Right atrium auricular region (tissue), 2 donors: ENCODE results near the gene ZCCHC4. TPM values are rescaled to one million over a fixed set of nuclear protein-coding genes. Genes with fewer than 3 reads are reported as not detected.

ENCODE experiments used
- DNase-seq: peaks from one replicate; pipeline ENCODE4 v3.0.0-alpha.2; 2019; ENCODE audit warnings: low spot score
- H3K27ac ChIP-seq, 2 donors: fragments of 200-600 bp; sonication (generic); 1 replicate in 1 of 2; 2 replicates in 1 of 2; pipeline ENCODE4 v1.5.1; 2016 to 2019
- H3K27me3 ChIP-seq, 2 donors: fragments of 200-600 bp; sonication (generic); one replicate each; pipeline versions ENCODE4 v1.5.1 to v1.6.0; 2017 to 2019
- H3K36me3 ChIP-seq: fragments of 200-600 bp; sonication (generic); one replicate; pipeline ENCODE4 v1.5.1; 2016
- H3K4me1 ChIP-seq, 2 donors: fragments of 200-600 bp; sonication (generic); one replicate each; pipeline versions ENCODE4 v1.5.1 to v1.6.0; 2017 to 2019
- H3K4me3 ChIP-seq, 2 donors: fragments of 200-600 bp; sonication (generic); 1 replicate in 1 of 2; 2 replicates in 1 of 2; pipeline ENCODE4 v1.5.1; 2017 to 2019; ENCODE audit warnings: mild to moderate bottlenecking in 1 of 2, moderate library complexity in 1 of 2
- H3K9me3 ChIP-seq, 2 donors: fragments of 200-600 bp; sonication (generic); one replicate each; pipeline ENCODE4 v1.5.1; 2019
- total RNA-seq, 2 donors: library from RNA; depleted of rRNA; stranded (reverse); fragments of >200 nt; gene quantifications; one replicate each; pipeline ENCODE4 v1.1.0, GENCODE V29; 2016
- TF ChIP-seq, protein P1 (sequence below), 2 donors: fragments of 200-600 bp; sonication (generic); IDR thresholded peaks; one replicate each; pipeline ENCODE4 v1.5.1; 2019; ENCODE audit warnings: antibody characterized with exemption in 2 of 2

Gene ZCCHC4
- total RNA-seq, 2 donors from 2014 or later: 7.4 to 7.9 TPM

DNA sequence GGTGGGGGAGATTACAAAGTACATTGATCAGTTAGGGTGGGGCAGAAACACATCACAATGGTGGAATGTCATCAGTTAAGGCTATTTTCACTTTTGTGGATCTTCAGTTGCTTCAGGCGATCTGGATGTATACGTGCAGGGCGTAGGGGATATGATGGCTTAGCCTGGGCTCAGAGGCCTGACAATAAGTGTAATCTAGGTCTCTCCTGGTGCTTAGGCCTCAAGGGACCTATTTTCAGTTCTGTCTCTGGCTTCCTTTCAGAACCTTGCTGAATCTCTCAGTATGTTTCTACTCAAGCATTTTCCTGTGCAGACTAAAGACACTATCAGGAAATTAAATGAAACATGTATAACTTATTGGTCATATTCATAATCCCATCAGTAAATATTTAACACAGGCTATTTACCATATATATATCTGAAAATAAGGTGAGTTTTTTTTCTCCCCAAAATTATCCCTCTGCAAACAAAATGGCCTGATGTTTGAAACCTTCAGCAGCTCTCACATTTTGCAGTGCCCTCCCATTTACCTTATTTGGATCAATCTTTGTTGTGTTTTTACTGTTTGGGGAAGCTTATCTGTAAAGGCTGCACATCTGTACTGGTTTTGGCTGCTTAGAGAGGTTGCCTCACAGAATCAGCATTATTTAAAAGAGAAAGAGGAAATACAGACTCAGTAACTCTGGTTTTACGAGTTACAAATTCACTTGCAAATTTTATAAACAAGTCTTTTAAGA is 2.3 kb upstream of the ZCCHC4 start:
- no peak overlapping the region for H3K27ac ChIP-seq
- no peaks in the 10 kb centered on the region for H3K36me3 ChIP-seq
- TF ChIP-seq, protein P1, sequence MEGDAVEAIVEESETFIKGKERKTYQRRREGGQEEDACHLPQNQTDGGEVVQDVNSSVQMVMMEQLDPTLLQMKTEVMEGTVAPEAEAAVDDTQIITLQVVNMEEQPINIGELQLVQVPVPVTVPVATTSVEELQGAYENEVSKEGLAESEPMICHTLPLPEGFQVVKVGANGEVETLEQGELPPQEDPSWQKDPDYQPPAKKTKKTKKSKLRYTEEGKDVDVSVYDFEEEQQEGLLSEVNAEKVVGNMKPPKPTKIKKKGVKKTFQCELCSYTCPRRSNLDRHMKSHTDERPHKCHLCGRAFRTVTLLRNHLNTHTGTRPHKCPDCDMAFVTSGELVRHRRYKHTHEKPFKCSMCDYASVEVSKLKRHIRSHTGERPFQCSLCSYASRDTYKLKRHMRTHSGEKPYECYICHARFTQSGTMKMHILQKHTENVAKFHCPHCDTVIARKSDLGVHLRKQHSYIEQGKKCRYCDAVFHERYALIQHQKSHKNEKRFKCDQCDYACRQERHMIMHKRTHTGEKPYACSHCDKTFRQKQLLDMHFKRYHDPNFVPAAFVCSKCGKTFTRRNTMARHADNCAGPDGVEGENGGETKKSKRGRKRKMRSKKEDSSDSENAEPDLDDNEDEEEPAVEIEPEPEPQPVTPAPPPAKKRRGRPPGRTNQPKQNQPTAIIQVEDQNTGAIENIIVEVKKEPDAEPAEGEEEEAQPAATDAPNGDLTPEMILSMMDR (IDR thresholded peaks at IDR 0.05): no peak
- no peaks in the 10 kb centered on the region for H3K9me3 ChIP-seq
- H3K4me3 ChIP-seq: no peak overlapping the region
- no peak for DNase-seq
- no peaks in the 10 kb centered on the region for H3K27me3 ChIP-seq
- peaks cover 0 to 16% of the 10 kb centered on the region in 2 donors for H3K4me1 ChIP-seq

DNA sequence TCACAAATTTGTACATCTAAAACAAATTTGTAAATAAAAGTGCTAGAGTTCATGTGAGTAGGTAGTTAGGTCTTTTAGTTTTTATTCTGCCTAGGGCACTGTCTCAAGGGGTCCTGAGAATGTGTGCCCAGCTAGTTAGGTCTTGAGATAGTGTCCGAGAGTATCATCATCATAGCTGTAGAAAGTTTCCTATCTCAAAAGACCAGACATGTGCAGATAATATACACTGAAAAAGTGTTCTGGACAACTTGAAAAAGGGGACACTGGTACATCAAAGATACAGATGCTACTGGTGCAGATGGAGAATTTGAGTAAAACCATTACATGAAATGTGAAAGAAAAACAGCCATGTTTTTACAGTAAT is 1.8 kb upstream of the ZCCHC4 start:
- Histone ChIP-seq H3K4me1 (peaks cover 0 to 16% of the 10 kb centered on the region in 2 donors), H3K36me3 (peaks cover 4% of the 10 kb centered on the region), H3K27me3 (no peaks in the 10 kb centered on the region), H3K9me3 (no peaks in the 10 kb centered on the region), H3K27ac (no peak overlapping the region), H3K4me3 (no peak overlapping the region)
- TF ChIP-seq, protein P1 (IDR thresholded peaks at IDR 0.05): no peak
- DNase-seq: no peak

DNA sequence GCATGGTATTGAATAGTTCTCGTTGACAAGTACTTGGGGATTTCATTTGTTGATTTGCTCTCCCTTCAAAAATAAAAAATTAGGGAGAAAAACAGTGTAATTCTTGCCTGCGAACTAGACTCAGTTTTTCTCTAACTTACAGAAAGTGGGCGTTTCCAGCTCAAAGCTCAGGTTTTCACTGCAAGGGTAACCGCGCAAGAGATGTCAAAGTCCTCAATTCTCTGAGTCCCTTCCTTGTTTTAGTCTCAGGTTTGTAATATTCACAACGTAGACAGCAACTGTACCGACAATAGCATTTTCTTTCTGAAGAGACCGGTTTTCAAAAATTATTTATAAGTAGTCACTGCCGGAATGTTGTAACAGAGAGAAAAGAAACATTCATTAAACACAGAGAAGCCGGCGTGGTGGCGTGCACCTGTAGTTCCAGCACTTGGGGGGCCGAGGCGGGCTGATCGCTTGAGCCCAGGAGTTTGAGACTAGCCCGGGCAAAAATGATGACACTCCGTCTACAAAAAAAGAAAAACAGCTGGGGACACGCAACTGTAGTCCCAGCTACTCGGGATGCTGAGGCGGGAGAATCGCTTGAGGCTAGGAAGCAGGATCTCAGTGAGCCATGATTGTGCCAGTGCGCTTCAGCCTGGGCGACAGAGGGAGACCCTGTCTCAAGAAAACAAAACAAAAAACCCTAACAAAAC is 774 bp downstream of the ZCCHC4 start:
- no peaks in the 10 kb centered on the region for H3K9me3 ChIP-seq
- H3K27ac ChIP-seq: peak overlapping the region; percentile 36 to 79
- peak overlapping the region; percentile 66 to 79 for H3K4me3 ChIP-seq
- DNase-seq: no peak
- H3K36me3 ChIP-seq: peaks cover 10% of the 10 kb centered on the region
- H3K27me3 ChIP-seq: no peaks in the 10 kb centered on the region
- TF ChIP-seq, protein P1 (IDR thresholded peaks at IDR 0.05): no peak
- peaks cover 0 to 16% of the 10 kb centered on the region in 2 donors for H3K4me1 ChIP-seq

DNA sequence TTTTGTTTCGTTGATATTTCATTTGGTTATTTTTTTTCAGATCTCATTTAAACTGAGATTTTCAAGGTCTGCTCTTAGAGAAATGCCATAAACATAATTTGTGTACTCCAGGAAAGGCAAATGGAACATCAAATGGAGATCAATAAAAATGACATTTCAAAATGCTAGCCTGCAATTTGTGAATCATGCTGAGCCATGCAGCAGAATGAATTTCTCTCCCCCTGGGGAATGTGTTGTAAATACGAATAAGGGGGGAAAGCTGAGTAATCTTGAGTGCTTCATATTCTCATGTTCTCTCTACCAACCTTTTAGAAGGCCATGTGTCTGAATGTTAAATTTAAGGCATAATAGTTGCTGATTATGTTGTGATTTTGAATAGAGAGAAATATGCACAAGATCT is 7.8 kb downstream of the ZCCHC4 start:
- Histone ChIP-seq H3K9me3 (no peaks in the 10 kb centered on the region), H3K4me3 (no peak overlapping the region), H3K36me3 (peaks cover 15% of the 10 kb centered on the region), H3K4me1 (no peaks in the 10 kb centered on the region), H3K27me3 (no peaks in the 10 kb centered on the region), H3K27ac (no peak overlapping the region)
- no peak for DNase-seq
- TF ChIP-seq, protein P1 (IDR thresholded peaks at IDR 0.05): no peak

DNA sequence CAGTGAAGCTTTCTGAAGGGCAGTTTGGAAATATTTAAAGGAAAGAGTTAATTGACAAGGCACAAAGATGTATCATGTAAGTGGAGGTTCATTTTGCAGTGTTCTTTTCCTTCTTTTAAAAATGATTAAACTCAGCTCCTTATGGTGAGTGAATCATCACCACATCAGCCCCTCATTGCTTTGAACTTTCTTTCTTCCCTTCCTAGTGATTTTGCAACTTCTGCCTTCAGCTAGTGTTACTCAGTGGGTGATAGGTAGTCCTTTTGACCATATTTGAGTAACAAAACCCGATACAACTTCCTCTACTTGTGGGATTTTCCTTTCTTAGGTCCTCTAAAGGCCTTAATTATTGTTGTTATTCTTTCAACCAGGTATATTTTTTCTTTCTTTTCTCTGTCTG is 8.2 kb downstream of the ZCCHC4 start:
- Histone ChIP-seq H3K9me3 (no peaks in the 10 kb centered on the region), H3K27ac (no peak overlapping the region), H3K4me1 (no peaks in the 10 kb centered on the region), H3K4me3 (no peak overlapping the region), H3K36me3 (peaks cover 11% of the 10 kb centered on the region), H3K27me3 (no peaks in the 10 kb centered on the region)
- TF ChIP-seq, protein P1 (IDR thresholded peaks at IDR 0.05): no peak
- DNase-seq: no peak
